ENCODE data around the gene GPRC5B.

Gene GPRC5B, protein sequence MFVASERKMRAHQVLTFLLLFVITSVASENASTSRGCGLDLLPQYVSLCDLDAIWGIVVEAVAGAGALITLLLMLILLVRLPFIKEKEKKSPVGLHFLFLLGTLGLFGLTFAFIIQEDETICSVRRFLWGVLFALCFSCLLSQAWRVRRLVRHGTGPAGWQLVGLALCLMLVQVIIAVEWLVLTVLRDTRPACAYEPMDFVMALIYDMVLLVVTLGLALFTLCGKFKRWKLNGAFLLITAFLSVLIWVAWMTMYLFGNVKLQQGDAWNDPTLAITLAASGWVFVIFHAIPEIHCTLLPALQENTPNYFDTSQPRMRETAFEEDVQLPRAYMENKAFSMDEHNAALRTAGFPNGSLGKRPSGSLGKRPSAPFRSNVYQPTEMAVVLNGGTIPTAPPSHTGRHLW

DNA sequence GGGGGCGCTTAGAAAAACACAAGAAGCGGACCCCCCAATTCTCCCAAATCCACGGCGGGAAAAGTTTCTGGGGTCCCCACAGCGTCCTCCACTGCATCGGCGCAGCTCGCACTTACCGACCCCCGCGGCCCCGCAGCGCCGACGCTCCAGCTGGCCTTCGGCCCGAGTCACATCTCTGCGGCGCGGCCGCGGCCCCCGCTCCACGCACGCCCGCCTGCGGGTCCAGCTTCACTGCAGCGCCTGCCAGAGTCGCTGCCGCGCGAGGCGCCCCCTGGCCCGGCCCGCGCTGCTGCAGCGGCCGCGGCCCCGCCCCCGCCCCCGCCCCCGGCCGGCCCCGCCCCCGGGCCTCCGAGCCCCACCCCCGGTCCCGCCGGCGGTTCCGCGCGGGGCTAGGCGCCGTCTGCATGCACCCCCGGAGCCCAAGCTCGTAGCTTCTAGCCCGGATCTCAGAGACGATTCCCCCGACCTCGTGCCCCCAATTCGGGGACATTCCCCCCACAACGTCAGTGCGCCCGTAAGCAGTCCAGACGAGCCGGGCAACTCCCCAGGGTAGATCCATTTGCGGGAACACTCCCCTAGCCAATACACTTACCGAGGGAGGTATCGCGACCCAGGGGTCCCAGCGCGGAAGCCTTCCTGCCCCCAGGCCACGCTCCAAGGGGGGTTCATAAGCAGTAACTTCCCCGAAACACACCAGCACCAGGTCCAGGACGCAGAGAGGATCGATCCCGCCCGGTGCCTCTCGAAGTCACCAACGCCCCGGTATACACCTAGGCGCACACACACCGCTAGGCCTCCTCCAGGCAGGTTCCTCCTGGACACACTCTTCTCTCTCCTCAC, at the start of gene GPRC5B:
TSS of gene GPRC5B (minus strand) at position 238 of the 840 bp plus-strand sequence. CDS start 12,003 bp downstream, outside the sequence.
- Histone ChIP-seq H3K27me3 (ENCODE audit: control insufficient read depth, insufficient read depth, low read length) (peaks cover 13% of the 10 kb centered on the region), H3K4me3 (ENCODE audit: low read length) (peak within 1 kb of the TSS; percentile 87), H3K36me3 (ENCODE audit: control insufficient read depth, insufficient read depth, low read length) (no peaks in the 10 kb centered on the region), H3K4me1 (ENCODE audit: control insufficient read depth, insufficient read depth, low read length) (peaks cover 17% of the 10 kb centered on the region), H3K9me3 (ENCODE audit: control insufficient read depth, low read length) (no peaks in the 10 kb centered on the region), H3K9ac (ENCODE audit: low read length) (peak within 1 kb of the TSS; percentile 89)

DNA sequence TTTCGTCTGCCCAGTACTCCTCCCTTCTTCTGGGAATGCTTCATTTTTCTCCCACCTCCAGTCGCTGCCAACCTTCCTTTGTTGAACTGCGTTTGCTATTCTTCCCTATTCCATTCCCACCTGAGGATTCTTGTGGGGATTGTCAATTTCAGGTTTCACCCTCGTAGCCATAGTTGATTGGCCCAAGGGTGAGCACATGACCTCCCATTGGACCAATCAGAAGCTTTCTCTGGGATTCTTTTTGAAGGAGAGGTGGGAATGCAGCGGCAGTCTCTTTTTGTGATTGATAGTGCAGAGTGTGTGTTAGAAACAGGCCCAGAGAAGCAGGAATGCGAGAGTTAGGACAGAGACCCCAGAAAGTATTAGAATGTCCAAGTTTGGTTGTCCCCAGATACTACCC, 49.1 kb upstream of the GPRC5B start:
- H3K36me3 ChIP-seq (ENCODE audit: control insufficient read depth, insufficient read depth, low read length) = no peaks in the 10 kb centered on the region
- no peak overlapping the region for H3K9ac ChIP-seq (ENCODE audit: low read length)
- no peak overlapping the region for H3K4me3 ChIP-seq (ENCODE audit: low read length)
- no peaks in the 10 kb centered on the region for H3K27me3 ChIP-seq (ENCODE audit: control insufficient read depth, insufficient read depth, low read length)
- H3K9me3 ChIP-seq (ENCODE audit: control insufficient read depth, low read length) = no peaks in the 10 kb centered on the region
- no peaks in the 10 kb centered on the region for H3K4me1 ChIP-seq (ENCODE audit: control insufficient read depth, insufficient read depth, low read length)

GRCh38 chr16:19929062-19929511, 44.4 kb upstream of the GPRC5B start:
- Histone ChIP-seq H3K4me3 (ENCODE audit: low read length) (no peak overlapping the region), H3K4me1 (ENCODE audit: control insufficient read depth, insufficient read depth, low read length) (no peaks in the 10 kb centered on the region), H3K9me3 (ENCODE audit: control insufficient read depth, low read length) (no peaks in the 10 kb centered on the region)

GRCh38 chr16:19928432-19928831, 43.8 kb upstream of the GPRC5B start:
- H3K36me3 ChIP-seq (ENCODE audit: control insufficient read depth, insufficient read depth, low read length) = no peaks in the 10 kb centered on the region

More at GRCh38 chr16:19929062-19929511, 44.4 kb upstream of the GPRC5B start:
- Histone ChIP-seq H3K27me3 (ENCODE audit: control insufficient read depth, insufficient read depth, low read length) (no peaks in the 10 kb centered on the region), H3K36me3 (ENCODE audit: control insufficient read depth, insufficient read depth, low read length) (no peaks in the 10 kb centered on the region), H3K9ac (ENCODE audit: low read length) (no peak overlapping the region)

DNA sequence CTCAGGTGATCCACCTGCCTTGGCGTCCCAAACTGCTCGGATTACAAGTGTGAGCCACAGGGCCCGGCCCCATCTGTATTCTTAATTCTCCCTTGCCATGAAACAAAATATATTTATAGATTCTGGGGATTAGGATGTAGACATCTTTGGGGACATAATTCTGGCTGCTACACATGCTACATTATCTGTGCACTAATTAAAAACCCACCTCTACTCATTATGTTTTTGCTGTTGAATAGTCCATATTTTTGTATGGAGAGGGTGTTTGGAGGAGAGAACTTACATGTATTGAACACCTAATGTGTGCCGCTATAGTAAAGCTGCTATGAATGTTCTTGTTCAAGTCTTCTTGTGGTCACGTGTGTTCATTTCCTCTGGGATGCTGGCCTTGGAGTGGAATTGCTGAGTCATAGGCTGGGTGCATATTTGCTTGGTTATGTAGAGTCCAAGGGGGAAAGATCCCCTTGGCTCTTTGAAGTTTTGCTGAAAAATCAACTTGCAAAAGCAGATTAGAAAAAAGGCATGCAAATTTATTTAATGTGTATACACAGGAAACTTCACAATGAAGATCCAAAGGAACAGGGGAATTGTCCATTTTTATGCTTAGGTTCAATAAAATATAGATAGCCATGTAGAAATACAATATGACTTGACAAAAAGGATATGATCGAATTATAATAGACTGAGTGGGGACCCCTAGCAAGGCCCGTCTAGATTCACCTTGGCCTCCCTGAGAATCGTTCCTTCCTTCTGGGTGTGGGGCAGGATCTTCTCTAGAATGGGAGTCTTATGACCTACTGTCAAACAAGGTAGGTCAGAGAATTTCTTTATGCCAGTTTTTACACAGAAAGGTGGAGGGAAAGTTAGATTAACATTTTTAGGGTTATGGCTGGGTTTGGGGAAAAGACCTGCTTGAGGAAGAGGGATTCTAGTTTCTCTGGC, 42.1 kb upstream of the GPRC5B start:
- Histone ChIP-seq H3K9me3 (ENCODE audit: control insufficient read depth, low read length) (no peaks in the 10 kb centered on the region), H3K27me3 (ENCODE audit: control insufficient read depth, insufficient read depth, low read length) (no peaks in the 10 kb centered on the region), H3K4me1 (ENCODE audit: control insufficient read depth, insufficient read depth, low read length) (no peaks in the 10 kb centered on the region), H3K4me3 (ENCODE audit: low read length) (no peak overlapping the region), H3K36me3 (ENCODE audit: control insufficient read depth, insufficient read depth, low read length) (no peaks in the 10 kb centered on the region), H3K9ac (ENCODE audit: low read length) (no peak overlapping the region)

More at GRCh38 chr16:19928432-19928831, 43.8 kb upstream of the GPRC5B start:
- no peaks in the 10 kb centered on the region for H3K27me3 ChIP-seq (ENCODE audit: control insufficient read depth, insufficient read depth, low read length)
- H3K9me3 ChIP-seq (ENCODE audit: control insufficient read depth, low read length) = no peaks in the 10 kb centered on the region
- H3K4me1 ChIP-seq (ENCODE audit: control insufficient read depth, insufficient read depth, low read length) = no peaks in the 10 kb centered on the region
- H3K4me3 ChIP-seq (ENCODE audit: low read length) = no peak overlapping the region
- no peak overlapping the region for H3K9ac ChIP-seq (ENCODE audit: low read length)

- H3K9ac ChIP-seq (ENCODE audit: low read length) = no peak overlapping the region
- no peak overlapping the region for H3K4me3 ChIP-seq (ENCODE audit: low read length)
- no peaks in the 10 kb centered on the region for H3K27me3 ChIP-seq (ENCODE audit: control insufficient read depth, insufficient read depth, low read length)
- H3K36me3 ChIP-seq (ENCODE audit: control insufficient read depth, insufficient read depth, low read length) = no peaks in the 10 kb centered on the region
- no peaks in the 10 kb centered on the region for H3K9me3 ChIP-seq (ENCODE audit: control insufficient read depth, low read length)
- no peaks in the 10 kb centered on the region for H3K4me1 ChIP-seq (ENCODE audit: control insufficient read depth, insufficient read depth, low read length)
Observed at GRCh38 chr16:19923396-19923795, 38.7 kb upstream of the GPRC5B start.

- H3K27me3 ChIP-seq (ENCODE audit: control insufficient read depth, insufficient read depth, low read length) = no peaks in the 10 kb centered on the region
Observed at GRCh38 chr16:19919142-19919541, 34.5 kb upstream of the GPRC5B start.

GRCh38 chr16:19916064-19916463, 31.4 kb upstream of the GPRC5B start:
- Histone ChIP-seq H3K4me3 (ENCODE audit: low read length) (no peak overlapping the region), H3K9me3 (ENCODE audit: control insufficient read depth, low read length) (no peaks in the 10 kb centered on the region), H3K27me3 (ENCODE audit: control insufficient read depth, insufficient read depth, low read length) (no peaks in the 10 kb centered on the region), H3K36me3 (ENCODE audit: control insufficient read depth, insufficient read depth, low read length) (no peaks in the 10 kb centered on the region), H3K4me1 (ENCODE audit: control insufficient read depth, insufficient read depth, low read length) (no peaks in the 10 kb centered on the region), H3K9ac (ENCODE audit: low read length) (no peak overlapping the region)

More at GRCh38 chr16:19919142-19919541, 34.5 kb upstream of the GPRC5B start:
- H3K4me1 ChIP-seq (ENCODE audit: control insufficient read depth, insufficient read depth, low read length) = no peaks in the 10 kb centered on the region
- H3K36me3 ChIP-seq (ENCODE audit: control insufficient read depth, insufficient read depth, low read length) = no peaks in the 10 kb centered on the region
- H3K4me3 ChIP-seq (ENCODE audit: low read length) = no peak overlapping the region
- H3K9me3 ChIP-seq (ENCODE audit: control insufficient read depth, low read length) = no peaks in the 10 kb centered on the region
- H3K9ac ChIP-seq (ENCODE audit: low read length) = no peak overlapping the region

- Histone ChIP-seq H3K4me1 (ENCODE audit: control insufficient read depth, insufficient read depth, low read length) (no peaks in the 10 kb centered on the region), H3K36me3 (ENCODE audit: control insufficient read depth, insufficient read depth, low read length) (no peaks in the 10 kb centered on the region), H3K27me3 (ENCODE audit: control insufficient read depth, insufficient read depth, low read length) (no peaks in the 10 kb centered on the region), H3K9me3 (ENCODE audit: control insufficient read depth, low read length) (no peaks in the 10 kb centered on the region), H3K9ac (ENCODE audit: low read length) (no peak overlapping the region), H3K4me3 (ENCODE audit: low read length) (no peak overlapping the region)
Observed at GRCh38 chr16:19914877-19915276, 30.2 kb upstream of the GPRC5B start.

GRCh38 chr16:19913340-19913645, 28.6 kb upstream of the GPRC5B start:
- no peak overlapping the region for H3K9ac ChIP-seq (ENCODE audit: low read length)
- no peaks in the 10 kb centered on the region for H3K27me3 ChIP-seq (ENCODE audit: control insufficient read depth, insufficient read depth, low read length)
- H3K36me3 ChIP-seq (ENCODE audit: control insufficient read depth, insufficient read depth, low read length) = no peaks in the 10 kb centered on the region
- H3K4me1 ChIP-seq (ENCODE audit: control insufficient read depth, insufficient read depth, low read length) = no peaks in the 10 kb centered on the region
- H3K4me3 ChIP-seq (ENCODE audit: low read length) = no peak overlapping the region
- no peaks in the 10 kb centered on the region for H3K9me3 ChIP-seq (ENCODE audit: control insufficient read depth, low read length)

- Histone ChIP-seq H3K9ac (ENCODE audit: low read length) (no peak overlapping the region), H3K9me3 (ENCODE audit: control insufficient read depth, low read length) (no peaks in the 10 kb centered on the region), H3K4me3 (ENCODE audit: low read length) (no peak overlapping the region), H3K27me3 (ENCODE audit: control insufficient read depth, insufficient read depth, low read length) (no peaks in the 10 kb centered on the region), H3K4me1 (ENCODE audit: control insufficient read depth, insufficient read depth, low read length) (no peaks in the 10 kb centered on the region), H3K36me3 (ENCODE audit: control insufficient read depth, insufficient read depth, low read length) (no peaks in the 10 kb centered on the region)
Observed at GRCh38 chr16:19912455-19913339, 28.0 kb upstream of the GPRC5B start.

Data from mucosa of stomach (tissue), 1 donor.